GM18498 (cell line): ENCODE measurements around the gene RNF4.
A peak's percentile ranks its signal among the peaks of the same experiment; 100 is the strongest.
"Not testable (repeated sequence)": the region's sequence is repeated elsewhere in the genome, so short reads cannot be mapped to it uniquely, and the experiment has no call there.

Source experiments
- ATAC-seq: cut with Tn5 transposase; IDR thresholded peaks from one replicate; pipeline ENCODE4 v1.9.1; 2021; ENCODE audit warnings: mild to moderate bottlenecking, moderate library complexity; ENCODE audit not compliant: unreplicated experiment

The RNF4 gene

DNA sequence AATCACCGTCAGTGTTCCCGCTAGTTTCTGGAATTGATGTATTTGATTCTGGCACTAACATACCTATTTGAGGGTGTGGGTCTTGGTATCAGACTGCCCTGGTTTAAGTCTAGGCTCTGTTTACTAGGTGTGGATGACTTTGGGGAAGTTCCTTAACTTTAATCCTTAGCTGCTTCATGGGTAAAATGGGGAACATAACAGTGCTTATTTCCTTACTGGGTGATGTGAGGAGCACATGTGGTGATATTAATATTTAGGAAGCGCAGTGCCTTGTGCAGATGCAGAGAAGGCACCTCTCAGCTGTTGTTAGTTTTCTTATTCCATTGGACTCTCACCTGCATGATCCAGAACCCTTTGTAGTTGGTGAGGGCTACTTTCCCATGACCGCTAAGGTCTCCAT lies 17.1 kb downstream of the RNF4 start:
- no peak for ATAC-seq

DNA sequence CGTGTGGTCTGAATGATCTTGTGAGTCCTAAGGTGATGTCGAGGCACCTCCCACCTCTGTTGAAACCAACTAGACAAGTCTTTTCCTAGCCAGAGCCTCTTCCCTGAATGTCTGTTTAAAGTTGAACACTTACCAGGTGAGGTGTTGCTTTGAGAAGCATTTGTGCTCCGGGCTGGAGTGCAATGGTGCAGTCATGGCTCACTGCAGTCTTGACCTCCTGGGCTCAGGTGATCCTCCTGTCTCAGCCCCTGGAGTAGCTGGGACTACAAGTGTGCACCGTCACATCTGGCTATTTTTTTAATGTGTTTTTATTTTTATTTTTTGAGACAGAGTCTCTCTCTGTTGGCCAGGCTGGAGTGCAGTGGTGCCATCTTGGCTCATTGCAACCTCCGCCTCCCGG lies 18.1 kb downstream of the RNF4 start:
- ATAC-seq: no peak

DNA sequence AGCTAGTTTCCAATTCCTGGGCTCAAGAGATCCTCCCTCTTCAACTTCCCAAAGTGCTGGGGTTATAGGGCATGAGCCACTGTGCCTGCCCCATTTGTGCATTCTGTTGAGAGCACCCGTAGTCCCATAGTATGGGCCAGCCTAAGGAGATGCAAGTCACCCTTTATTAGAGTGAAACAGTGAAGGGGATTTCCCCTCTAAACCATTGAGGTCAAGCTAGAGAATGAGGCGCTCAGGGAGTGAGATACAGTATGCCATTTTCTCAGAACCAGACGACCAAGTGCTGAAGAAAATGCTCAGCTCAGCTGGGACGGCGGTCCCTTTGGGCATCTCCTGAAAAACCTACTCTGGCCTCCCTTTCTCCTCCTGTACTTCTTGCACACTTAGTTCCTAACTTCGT lies 18.7 kb downstream of the RNF4 start:
- ATAC-seq: peak; percentile 55

DNA sequence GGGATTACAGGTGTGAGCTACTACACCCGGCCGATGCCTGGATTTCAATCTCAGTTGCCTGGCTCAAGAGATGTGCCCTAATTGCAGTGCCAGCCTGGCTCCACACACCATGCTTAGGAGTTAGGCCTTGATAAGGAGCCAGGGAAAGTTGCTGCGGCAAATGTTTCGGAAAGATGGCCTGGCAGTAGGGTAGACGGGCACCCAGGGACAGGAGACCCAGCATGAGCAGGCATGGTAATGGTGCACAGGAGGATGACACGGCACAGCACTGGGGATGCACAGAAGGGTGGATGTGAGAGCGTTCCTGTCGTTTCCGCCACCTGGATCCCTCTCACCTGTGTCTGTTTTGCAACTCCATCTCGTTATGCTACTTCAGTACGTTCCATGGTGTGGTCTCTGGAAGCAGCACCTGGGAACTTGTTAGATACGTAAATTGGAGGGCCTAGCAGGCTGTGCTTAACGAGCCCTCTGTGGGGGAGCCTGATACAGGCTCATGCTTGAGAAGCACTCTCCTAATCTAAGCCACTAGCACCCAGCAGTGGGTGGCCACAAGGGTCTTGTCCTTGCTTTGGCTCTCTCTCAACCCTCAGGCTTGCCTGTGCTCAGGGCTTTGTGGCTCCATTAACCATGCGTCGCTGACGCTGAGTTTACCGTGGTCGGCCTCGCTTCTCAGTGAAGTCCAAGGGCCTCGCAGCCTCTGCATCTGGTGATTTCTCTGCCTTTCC lies 20.3 kb downstream of the RNF4 start:
- ATAC-seq: no peak

DNA sequence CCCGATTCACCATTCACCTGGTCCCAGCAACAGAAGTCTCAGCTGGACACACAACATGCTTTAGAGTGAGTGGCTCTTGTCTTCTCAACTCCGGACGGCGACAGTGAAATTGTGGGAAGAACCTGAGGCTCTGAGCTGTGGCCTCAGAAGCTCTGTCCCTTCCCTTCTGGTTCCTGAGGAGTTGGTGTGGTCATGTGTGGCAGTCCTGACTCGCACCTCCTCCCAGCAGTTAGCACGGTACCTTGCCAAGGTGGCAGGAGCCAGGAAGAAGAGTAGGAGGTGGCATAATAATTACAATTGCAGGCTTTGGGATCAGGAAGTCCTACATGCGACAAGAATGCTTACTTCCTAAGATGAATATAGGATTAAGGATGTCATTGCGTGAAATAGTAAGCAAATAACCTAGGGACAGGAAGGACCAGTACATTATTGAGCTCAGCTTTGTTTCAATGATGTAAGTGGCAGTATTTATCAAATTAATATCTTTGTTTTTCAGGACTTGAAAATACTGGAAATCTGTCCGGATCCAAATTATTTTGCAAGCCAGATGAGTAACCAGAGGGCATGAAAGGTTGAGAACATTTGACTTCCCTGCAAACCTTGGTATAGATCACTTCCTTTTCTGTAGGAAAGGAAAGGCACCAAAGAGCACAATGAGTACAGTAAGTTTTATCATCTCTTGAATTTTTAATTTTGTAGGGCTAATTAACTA lies 21.1 kb downstream of the RNF4 start:
- no peak for ATAC-seq

GRCh38 chr4:2492970-2493369 lies 24.1 kb downstream of the RNF4 start:
- no peak for ATAC-seq

DNA sequence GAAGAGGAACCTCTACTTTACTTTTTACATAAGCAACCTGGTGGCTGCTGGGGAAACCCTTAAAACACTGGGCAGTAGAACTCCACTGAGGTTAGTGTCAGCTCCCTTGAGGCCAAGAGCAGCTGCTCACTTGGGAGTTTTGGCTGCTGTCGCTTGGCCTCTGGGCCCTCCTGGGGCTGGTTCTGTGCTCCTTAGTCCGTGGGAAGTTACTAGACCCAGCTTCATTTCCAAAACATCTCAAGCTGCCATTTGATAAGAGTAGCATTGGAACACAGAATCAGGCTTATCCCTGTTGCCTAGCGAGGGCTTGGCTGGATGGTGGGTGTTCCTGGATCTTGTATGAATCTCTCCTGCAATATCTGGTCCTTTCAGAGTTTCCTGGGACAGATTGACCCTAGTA lies 26.1 kb downstream of the RNF4 start:
- no peak for ATAC-seq

DNA sequence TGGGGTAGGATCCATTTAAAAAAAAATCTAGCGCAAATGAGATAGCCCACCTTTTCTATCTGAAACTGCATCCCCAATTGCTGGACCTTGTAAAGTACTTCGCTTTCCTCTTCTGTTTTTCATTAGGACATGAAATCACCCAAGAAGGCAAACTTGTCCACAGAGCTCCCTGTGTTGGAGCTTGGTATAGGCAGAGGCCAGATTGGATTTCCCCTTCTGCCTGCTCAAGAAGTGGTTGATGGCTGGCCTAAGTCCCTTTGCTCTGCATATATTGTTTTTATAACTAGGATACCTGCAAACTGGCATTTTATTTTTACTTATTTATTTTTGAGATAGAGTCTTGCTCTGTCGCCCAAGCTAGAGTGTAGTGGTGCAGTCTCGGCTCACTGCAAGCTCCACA lies 28.4 kb downstream of the RNF4 start:
- ATAC-seq: peak; percentile 25

- ATAC-seq: peak; percentile 88
Measured at GRCh38 chr4:2497931-2498330, 29.0 kb downstream of the RNF4 start.

DNA sequence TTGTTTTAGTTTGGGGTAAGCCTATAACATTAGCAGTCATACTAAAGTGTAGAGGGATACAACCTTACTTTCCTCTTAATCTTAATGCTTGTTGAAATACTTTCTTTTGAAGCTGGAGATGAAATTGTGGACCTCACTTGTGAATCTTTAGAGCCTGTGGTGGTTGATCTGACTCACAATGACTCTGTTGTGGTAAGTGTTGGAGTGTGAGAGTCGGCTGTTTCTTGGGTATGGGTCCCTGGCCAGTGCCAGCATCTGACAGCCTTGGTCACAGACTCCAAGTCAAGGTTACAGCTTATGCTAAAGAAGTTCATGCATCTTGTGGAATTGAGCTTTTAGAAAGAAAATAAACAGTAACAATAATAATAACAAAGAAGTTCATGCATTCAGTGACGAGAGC lies 31.6 kb downstream of the RNF4 start:
- ATAC-seq: no peak

DNA sequence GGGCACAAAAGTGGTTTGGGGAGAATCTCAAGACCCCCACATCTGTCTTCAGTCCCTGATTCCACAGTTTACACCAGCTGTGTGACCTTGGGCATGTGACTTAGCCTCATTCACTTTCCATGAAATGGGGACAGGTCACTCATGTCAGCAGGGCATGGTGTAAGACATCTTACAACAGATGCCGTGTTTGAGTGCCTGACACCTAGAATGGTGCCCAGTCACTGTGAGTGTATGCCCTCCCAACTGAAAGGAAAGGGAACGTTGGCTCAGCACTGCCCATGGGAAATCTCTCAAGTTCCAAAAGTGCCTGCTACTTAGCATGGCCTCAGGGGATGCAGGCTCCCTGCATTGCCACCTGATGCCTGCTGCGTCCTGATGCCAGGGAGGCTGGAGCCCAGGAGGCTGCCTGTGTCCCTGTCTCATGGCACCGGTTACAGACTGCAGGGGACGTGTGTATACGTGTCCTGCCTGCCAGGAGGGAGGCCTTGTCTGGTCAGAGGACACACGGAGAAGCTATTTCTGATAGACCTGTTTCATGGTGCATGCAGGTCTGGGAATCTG lies 32.2 kb downstream of the RNF4 start:
- no peak for ATAC-seq

DNA sequence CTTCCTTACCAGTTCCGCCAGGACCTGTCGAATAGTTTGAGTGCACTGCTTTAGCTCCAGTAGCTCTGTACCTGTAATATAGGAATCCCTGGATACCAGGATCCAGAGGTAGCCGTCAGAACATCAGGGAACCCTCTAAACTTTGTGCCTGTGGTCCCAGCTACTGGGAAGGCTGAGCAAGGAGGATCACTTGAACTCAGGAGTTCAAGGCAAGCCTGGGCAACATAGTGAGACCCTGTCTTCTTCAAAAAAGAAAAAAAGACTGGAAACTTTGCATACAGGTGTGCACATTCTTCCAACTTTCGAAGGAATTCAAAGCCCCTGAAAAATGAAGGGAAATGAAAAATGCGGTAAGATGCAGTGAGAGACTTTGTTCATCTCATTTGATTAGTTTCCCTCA lies 34.9 kb downstream of the RNF4 start:
- ATAC-seq: no peak

DNA sequence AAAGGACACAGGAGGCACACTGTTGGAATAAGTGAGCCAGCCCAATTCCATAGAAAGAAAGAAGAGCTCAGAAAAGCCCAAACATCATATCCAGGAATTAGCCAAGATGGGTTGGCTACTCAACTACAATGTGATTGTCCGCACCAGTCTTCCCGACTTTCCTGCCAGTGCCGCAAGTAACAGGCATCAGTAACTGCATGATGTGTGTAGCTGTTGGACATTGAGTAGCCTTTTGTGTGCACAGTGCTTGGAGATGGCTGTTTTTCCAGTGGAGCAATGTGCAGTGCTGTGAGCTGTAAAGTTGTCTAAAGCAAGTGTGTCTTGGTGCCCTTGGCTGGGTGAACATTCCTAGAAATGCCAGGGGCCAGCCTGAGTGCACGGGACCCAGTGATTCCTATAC lies 38.4 kb downstream of the RNF4 start:
- ATAC-seq: no peak

DNA sequence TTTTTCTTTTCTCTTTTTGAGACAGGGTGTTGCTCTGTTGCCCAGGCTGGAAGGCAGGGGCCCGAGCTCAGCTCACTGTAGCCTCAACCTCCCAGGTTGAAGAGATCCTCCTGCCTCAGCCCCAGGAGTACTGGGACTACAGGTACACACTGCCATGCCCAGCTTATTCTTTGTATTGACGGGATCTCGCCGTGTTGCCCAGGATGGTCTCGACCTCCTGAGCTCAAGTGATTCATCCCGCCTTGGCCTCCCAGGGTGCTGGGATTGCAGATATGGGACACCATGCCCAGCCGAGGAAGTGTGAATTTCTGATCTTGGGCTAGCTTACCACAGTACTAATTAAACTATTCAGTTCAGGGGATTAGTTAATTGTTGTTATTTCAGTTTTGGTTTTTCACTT lies 38.9 kb downstream of the RNF4 start:
- ATAC-seq: no peak

DNA sequence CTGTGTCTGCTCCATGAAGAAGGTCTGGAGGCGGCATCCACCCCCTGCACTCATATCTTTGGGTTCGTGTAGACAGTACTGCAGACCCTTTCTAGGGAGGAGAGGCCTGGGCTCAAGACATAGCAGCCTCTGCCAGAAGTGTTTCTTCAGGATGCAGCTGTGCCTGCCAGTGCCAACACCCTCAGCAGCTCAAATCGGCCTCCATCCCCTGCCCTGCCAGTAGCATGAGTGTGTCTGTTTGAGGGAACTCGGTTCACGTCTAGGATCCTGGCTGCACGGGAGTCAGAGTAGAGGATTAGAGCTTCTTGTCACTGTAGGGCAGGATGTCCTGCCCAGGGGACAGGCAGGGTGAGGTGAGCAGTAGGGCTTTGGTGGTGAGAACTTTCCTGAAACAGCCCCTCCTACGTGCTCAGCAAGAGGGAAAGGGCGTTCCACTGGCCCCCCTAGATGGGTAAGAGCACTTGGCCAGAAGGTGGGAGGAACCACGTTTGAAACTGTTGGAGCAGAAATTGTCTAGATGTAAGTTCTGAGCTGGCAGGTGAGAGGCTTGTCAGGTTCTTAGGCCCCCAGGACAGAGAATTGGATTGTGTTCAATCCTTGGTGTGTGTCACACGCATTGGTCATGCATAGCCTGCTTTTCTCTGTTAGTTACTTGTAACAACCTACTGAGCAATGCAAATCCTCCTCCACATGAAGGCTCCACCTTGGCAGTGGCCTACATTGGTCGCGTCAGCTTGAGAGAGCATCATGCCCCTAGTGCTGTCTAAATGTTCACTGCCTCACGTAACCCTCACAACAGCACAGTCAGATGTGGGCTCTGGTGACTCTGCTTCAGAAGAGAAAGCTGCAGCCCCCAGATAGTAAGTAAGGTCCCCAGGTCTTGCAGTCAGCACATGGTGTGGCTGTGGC lies 41.7 kb downstream of the RNF4 start:
- ATAC-seq: no peak

GRCh38 chr4:2511645-2512131 lies 42.8 kb downstream of the RNF4 start:
- ATAC-seq: no peak

DNA sequence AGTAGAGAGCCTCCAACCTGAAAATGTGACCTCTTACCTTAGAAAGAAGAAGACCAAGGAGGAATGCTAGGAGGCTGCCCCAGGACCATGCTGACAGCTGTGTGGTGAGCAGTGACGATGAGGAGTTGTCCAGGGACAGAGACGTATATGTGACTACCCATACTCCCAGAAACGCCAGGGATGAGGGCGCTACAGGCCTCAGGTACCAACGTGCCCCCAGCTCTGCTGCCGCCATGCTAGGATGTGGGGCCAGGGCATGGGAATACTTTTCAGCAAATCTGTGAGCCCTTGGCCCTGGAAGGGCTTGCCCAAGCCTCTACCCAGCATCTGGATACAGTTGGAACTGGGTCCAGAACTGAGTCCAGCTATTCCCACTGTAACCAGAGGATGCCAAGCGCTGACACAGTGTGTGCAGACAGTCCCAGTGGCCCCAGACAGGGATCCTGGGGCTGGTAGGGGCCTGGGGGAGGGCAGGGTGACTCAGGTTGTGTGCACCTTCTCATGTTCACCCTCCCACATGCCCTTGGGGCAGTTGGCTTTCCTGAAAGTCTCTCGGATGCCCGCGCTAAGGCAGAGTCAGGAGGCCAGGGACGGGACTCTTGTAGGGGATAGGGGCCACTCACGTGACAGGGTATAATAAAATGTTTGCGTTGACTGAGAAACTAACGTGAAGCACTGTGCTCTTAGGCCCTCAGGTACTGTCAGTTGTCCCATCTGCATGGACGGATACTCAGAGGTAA lies 43.7 kb downstream of the RNF4 start:
- no peak for ATAC-seq

- not testable (repeated sequence) for ATAC-seq
Measured at GRCh38 chr4:2514193-2514592, 45.3 kb downstream of the RNF4 start.

GRCh38 chr4:2514944-2515343 lies 46.0 kb downstream of the RNF4 start:
- ATAC-seq: not testable (repeated sequence)

GRCh38 chr4:2515830-2516550 lies 47.1 kb downstream of the RNF4 start:
- no peak for ATAC-seq
